ENCODE data around the gene TAP1. TPM values are rescaled to one million over a fixed set of nuclear protein-coding genes. Genes with fewer than 3 reads are reported as not detected.
A peak's percentile ranks its signal among the peaks of the same experiment; 100 is the strongest.

Gene TAP1
- total RNA-seq, 1 donor from 2014 or later = 15.4 TPM

DNA sequence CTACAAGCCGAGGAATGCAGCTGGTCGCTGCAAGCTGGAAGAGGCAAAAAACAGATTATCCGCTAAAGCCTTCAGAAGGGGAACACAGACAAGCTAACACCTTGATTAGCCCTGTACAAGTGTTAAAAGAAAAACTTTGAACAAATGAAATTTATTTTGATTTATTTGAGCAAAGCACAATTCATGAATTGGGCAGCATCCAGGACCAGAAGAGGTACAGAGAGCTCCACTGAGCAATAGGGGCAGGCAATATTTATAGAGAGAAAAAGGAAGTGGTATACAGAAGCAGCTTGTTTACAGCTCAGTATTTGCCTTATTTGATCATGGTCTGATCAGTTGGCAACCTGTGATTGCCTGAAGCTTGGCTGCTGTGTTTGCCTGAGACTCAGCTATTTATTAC, 54.3 kb downstream of the TAP1 start:
- DNase-seq = no peak

DNA sequence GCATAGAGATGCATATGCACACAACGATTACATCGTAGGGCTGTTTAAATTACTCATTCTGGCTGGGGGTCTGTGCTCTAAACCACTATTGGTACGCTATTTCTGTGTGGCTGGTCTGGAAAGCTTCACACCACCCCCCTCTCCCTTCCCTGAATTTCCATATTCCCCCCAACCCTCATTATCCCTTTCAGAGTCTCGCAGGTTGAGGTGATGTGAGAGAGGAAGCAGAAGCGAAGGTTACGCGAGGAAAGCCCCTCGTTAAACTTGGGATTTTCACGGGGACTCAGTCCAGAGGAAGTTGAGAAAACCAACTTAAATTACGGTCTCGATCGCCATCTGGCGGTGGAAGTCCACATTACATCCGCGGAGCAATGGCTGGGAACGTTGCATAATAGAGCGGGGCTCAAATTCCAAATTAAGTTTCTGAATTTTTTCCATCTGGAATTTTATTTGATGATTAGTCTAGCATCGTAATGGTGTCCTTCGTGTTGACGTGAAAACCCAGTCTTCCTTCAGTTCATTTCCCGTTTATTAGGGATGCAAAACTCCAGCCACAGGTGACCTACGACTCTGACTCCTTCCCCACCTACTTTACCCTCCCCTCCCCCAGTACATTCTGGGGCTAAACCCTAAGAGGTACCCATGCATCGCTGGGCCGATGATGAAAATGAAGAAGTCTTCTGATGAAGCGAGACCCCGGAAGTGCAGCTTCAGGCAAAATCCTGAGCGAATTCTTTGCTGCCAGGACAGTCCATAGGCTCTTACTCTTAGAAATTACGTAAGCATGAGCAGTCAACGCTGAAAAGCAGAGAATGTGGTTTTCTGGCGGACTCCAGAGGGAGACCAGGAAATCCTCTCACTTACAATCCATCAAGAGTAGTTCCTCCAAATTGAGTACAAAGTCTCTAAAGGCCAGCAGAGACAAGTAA, 56.4 kb downstream of the TAP1 start:
- peak; percentile 88 for DNase-seq

Small RNA genes lying within 50 kb of the gene (small RNA-seq; reads per million reads assigned to genes)
- gene HLA-Z (ENCODE audit: low replicate concordance) = not detected

Other genes starting within 250 kb of the TAP1 start
- gene HLA-DQA1, start 216.3 kb downstream of the TAP1 start, total RNA-seq = not detected
- not detected for gene HLA-DQB1, start 187.0 kb downstream of the TAP1 start, total RNA-seq
- gene HLA-DQA2, start 112.3 kb downstream of the TAP1 start, total RNA-seq = 0.31 TPM
- gene HLA-DQB2, start 90.2 kb downstream of the TAP1 start, total RNA-seq = not detected
- gene HLA-DOB, start 36.7 kb downstream of the TAP1 start, total RNA-seq = 1.4 TPM
- 6.2 TPM for gene TAP2, start 15.0 kb downstream of the TAP1 start, total RNA-seq
- gene PSMB8, start 9.7 kb downstream of the TAP1 start, total RNA-seq = 8.5 TPM
- gene PSMB9, start 488 bp upstream of the TAP1 start, total RNA-seq = 5.7 TPM
- gene HLA-DMB, start 87.3 kb upstream of the TAP1 start, total RNA-seq = 6.6 TPM
- gene HLA-DMA, start 99.4 kb upstream of the TAP1 start, total RNA-seq = 4.3 TPM
- gene BRD2, start 114.9 kb upstream of the TAP1 start, total RNA-seq = 84.5 TPM
- gene HLA-DOA, start 155.9 kb upstream of the TAP1 start, total RNA-seq = 1.6 TPM
- 15.6 TPM for gene HLA-DPA1, start 219.9 kb upstream of the TAP1 start, total RNA-seq
- 9.9 TPM for gene HLA-DPB1, start 222.3 kb upstream of the TAP1 start, total RNA-seq

Data from tongue (tissue), 3 donors.